Measurements from ENCODE around the gene MC5R. TPM values are rescaled to one million over a fixed set of nuclear protein-coding genes. Genes with fewer than 3 reads are reported as not detected.

The MC5R gene
- total and polyA plus RNA-seq, 10 of the 15 experiments (the other 5 are each of a cell fraction or from before 2014, with no cell fraction given): not detected

GRCh38 chr18:13797157-13797611 lies 26.8 kb upstream of the MC5R start (continued):
- TF ChIP-seq ZBTB33 (IDR thresholded peaks at IDR 0.05) (no peak), POU2F2 (IDR thresholded peaks at IDR 0.05; ENCODE audit: borderline replicate concordance, low read depth, low read length) (no peak), CHD1 (IDR thresholded peaks at IDR 0.05; ENCODE audit: low read depth, low read length) (no peak), IKZF2 (IDR thresholded peaks at IDR 0.05) (no peak), ZBTB11 (CRISPR knock-in tag; IDR thresholded peaks at IDR 0.05) (no peak), DPF2 (IDR thresholded peaks at IDR 0.05) (no peak), RFX5 (IDR thresholded peaks at IDR 0.05; ENCODE audit: low read depth, low read length) (no peak), CHD2 (IDR thresholded peaks at IDR 0.05; ENCODE audit: borderline replicate concordance, low read depth, low read length) (no peak), POLR2A (IDR thresholded peaks at IDR 0.05; ENCODE audit: low read depth, low read length) (no peak)

- in situ Hi-C loops (cut with MboI): no loop called here
- no peaks in the 10 kb centered on the region for H3K79me2 ChIP-seq (ENCODE audit: control insufficient read depth, insufficient read depth, low read length)
- no peaks in the 10 kb centered on the region for H3K9me3 ChIP-seq (replicated peaks; ENCODE audit: control insufficient read depth, insufficient read depth, low read length)
- H3K36me3 ChIP-seq (ENCODE audit: control insufficient read depth in 2 of 2, insufficient read depth in 2 of 2, low read length in 1 of 2): no peaks in the 10 kb centered on the region
- no peak overlapping the region for H3K4me3 ChIP-seq
- FAIRE-seq (no peak), DNase-seq (ENCODE audit: low read depth, low spot score) (no peak), ATAC-seq (no peak)
- no peaks in the 10 kb centered on the region for H4K20me1 ChIP-seq (ENCODE audit: control insufficient read depth, insufficient read depth)
- H2AFZ ChIP-seq (ENCODE audit: control insufficient read depth, low read depth, low read length): no peak overlapping the region
- 43% methylated on average over 11 of the region's 11 CpGs for WGBS (ENCODE audit: insufficient coverage, insufficient replicate concordance, low lambda C conversion rate, missing lambda C conversion rate)
- no peak overlapping the region for H3K9ac ChIP-seq (ENCODE audit: control insufficient read depth, insufficient read depth, low read length)
- SMC1A ChIA-PET (ENCODE audit: uncharacterized antibody, unreplicated experiment): no interaction called here
- RAD21 ChIA-PET (ENCODE audit: unreplicated experiment): no interaction called here
- no peak overlapping the region for H3K4me2 ChIP-seq (ENCODE audit: control insufficient read depth, insufficient read depth)
- POLR2A ChIA-PET: no interaction called here
- peaks cover 3 to 7% of the 10 kb centered on the region in 2 experiments; a peak in 2 of 4 replicates for H3K27me3 ChIP-seq (replicated peaks in 1 of 2; ENCODE audit: control insufficient read depth in 2 of 2, insufficient read depth in 2 of 2, low read length in 1 of 2)
- no TSS peak for BruUV-seq (replicated peaks)
- no peak overlapping the region for H3K27ac ChIP-seq (ENCODE audit: control insufficient read depth, insufficient read depth)
- no peaks in the 10 kb centered on the region for H3K4me1 ChIP-seq (ENCODE audit: control insufficient read depth, insufficient read depth, low read length)
- CTCF ChIA-PET: no interaction called here
- intact Hi-C loops (cut with micrococcal nuclease; ENCODE audit: unreplicated experiment): no loop called here
- TF ChIP-seq RB1 (IDR thresholded peaks at IDR 0.05; ENCODE audit: borderline replicate concordance) (no peak), MTA2 (IDR thresholded peaks at IDR 0.05; ENCODE audit: low read depth) (no peak), MAX (IDR thresholded peaks at IDR 0.05; ENCODE audit: low read depth, low read length) (no peak)
These were observed 24.6 kb upstream of the MC5R start for GRCh38 chr18:13799396-13799795.

Measured in GM12878 (cell line).